ENCODE measurements around the gene CFDP1.

CFDP1 gene

GRCh38 chr16:75362846-75363245, 70.5 kb downstream of the CFDP1 start:
- no peak for TF ChIP-seq CTCF (IDR thresholded peaks at IDR 0.05)

- no peak for TF ChIP-seq CTCF (IDR thresholded peaks at IDR 0.05)
These were observed 71.4 kb downstream of the CFDP1 start for GRCh38 chr16:75361936-75362335.

GRCh38 chr16:75354170-75354569, 79.1 kb downstream of the CFDP1 start:
- TF ChIP-seq CTCF (IDR thresholded peaks at IDR 0.05), result no peak

GRCh38 chr16:75351183-75351582, 82.1 kb downstream of the CFDP1 start:
- no peak for TF ChIP-seq CTCF (IDR thresholded peaks at IDR 0.05)

- TF ChIP-seq CTCF (IDR thresholded peaks at IDR 0.05), result no peak
These were observed 87.6 kb downstream of the CFDP1 start for GRCh38 chr16:75345711-75346110.

GRCh38 chr16:75343941-75344340, 89.4 kb downstream of the CFDP1 start:
- TF ChIP-seq CTCF (IDR thresholded peaks at IDR 0.05), result no peak

GRCh38 chr16:75343286-75343685, 90.0 kb downstream of the CFDP1 start:
- no peak for TF ChIP-seq CTCF (IDR thresholded peaks at IDR 0.05)

GRCh38 chr16:75342308-75342811, 90.9 kb downstream of the CFDP1 start:
- no peak for TF ChIP-seq CTCF (IDR thresholded peaks at IDR 0.05)
